Sigmoid colon (tissue), 4 donors: Measurements from ENCODE around the gene RPN2.
A peak's percentile ranks its signal among the peaks of the same experiment; 100 is the strongest.

Source experiments
- EP300 ChIP-seq, 4 donors: sonication (generic); formaldehyde crosslinking; IDR thresholded peaks; one replicate each; pipeline ENCODE4 v1.6.1; 2017; ENCODE audit warnings: antibody characterized with exemption in 4 of 4
- POLR2A ChIP-seq, 2 donors: fragments of 450-650 bp; IDR thresholded peaks; one replicate each; pipeline ENCODE4 v1.6.1; 2016; ENCODE audit warnings: antibody characterized with exemption in 2 of 2, mild to moderate bottlenecking in 2 of 2, moderate library complexity in 2 of 2
- TF ChIP-seq, protein P1 (sequence below), 4 experiments: fragments of 450-650 bp in 3 of 4; fragments of 200-600 bp in 1 of 4; IDR thresholded peaks; one replicate each; pipeline ENCODE4 v1.5.1; 2016 to 2019; ENCODE audit warnings: antibody characterized with exemption in 4 of 4, mild to moderate bottlenecking in 3 of 4, moderate library complexity in 2 of 4

DNA sequence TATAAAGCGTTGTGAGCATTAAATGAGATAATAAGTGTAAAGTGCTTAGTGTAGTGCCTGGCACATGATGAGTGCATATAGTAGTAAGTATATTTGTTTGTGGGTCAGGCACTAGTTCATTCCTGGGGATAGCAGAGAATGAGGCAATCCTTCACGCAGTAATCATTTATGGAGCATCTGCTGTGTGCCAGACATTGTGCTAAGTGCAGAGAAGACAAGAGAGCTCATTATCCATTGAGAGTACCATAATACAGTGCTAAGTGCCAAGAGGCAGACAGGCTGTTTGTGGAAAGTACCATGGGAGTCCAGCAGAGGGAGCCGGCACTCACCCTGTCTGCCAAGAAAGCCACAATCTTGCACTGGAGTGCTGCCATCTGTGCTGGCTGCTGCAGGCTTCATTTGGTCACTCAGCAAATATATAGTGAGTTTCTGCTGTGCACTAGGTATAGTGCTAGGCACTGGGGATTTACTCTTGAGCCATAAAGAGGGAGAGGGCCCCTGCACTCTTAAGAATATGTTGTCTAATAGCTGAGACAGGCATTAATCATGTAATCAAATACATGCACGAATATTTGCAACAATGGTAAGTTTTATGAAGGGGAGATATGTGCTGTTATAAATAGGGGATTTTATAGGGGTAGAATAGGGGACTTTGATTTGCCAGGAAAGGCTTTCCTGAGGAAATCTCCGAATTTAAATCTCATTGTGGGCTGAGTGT lies 13.2 kb downstream of the RPN2 start:
- TF ChIP-seq, protein P1, sequence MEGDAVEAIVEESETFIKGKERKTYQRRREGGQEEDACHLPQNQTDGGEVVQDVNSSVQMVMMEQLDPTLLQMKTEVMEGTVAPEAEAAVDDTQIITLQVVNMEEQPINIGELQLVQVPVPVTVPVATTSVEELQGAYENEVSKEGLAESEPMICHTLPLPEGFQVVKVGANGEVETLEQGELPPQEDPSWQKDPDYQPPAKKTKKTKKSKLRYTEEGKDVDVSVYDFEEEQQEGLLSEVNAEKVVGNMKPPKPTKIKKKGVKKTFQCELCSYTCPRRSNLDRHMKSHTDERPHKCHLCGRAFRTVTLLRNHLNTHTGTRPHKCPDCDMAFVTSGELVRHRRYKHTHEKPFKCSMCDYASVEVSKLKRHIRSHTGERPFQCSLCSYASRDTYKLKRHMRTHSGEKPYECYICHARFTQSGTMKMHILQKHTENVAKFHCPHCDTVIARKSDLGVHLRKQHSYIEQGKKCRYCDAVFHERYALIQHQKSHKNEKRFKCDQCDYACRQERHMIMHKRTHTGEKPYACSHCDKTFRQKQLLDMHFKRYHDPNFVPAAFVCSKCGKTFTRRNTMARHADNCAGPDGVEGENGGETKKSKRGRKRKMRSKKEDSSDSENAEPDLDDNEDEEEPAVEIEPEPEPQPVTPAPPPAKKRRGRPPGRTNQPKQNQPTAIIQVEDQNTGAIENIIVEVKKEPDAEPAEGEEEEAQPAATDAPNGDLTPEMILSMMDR (IDR thresholded peaks at IDR 0.05): peak; percentile 77 to 89 (median 86)
- TF ChIP-seq EP300 (IDR thresholded peaks at IDR 0.05) (no peak), POLR2A (IDR thresholded peaks at IDR 0.05) (no peak)
